ENCODE results near the gene MYDGF. TPM values are rescaled to one million over a fixed set of nuclear protein-coding genes. Genes with fewer than 3 reads are reported as not detected.

The MYDGF gene
- total and polyA plus RNA-seq, 9 of the 15 experiments (the other 6 are each of a cell fraction or from before 2014, with no cell fraction given), result 4.2 to 141 (median 82.1) TPM

GRCh38 chr19:4699826-4700692, 29.9 kb upstream of the MYDGF start:
- Histone ChIP-seq H4K20me1 (replicated peaks; ENCODE audit: control insufficient read depth, insufficient read depth, low read length) (no peaks in the 10 kb centered on the region), H3K79me2 (ENCODE audit: control insufficient read depth, insufficient read depth, low read length) (no peaks in the 10 kb centered on the region), H3K4me3 (no peak overlapping the region), H3K9ac (ENCODE audit: insufficient read depth in 1 of 2, low read depth in 2 of 2, low read length in 2 of 2) (no peak overlapping the region), H2AFZ (ENCODE audit: low read depth, low read length) (no peak overlapping the region), H3K4me1 (replicated peaks in 1 of 2; ENCODE audit: control insufficient read depth in 2 of 2, insufficient read depth in 2 of 2, low read length in 2 of 2) (peaks cover 0 to 17% of the 10 kb centered on the region in 2 experiments; a peak in 1 of 5 replicates), H3K36me3 (ENCODE audit: control insufficient read depth, insufficient read depth, low read length) (peaks cover 87% of the 10 kb centered on the region; the same call in 2 of the 3 replicates), H3K9me3 (replicated peaks; ENCODE audit: control insufficient read depth, insufficient read depth, low read depth, low read length) (no peaks in the 10 kb centered on the region), H3K27ac (ENCODE audit: extremely low read depth, low read depth, low read length) (no peak overlapping the region), H3K4me2 (ENCODE audit: insufficient read depth, low read length) (no peak overlapping the region), H3K9me1 (ENCODE audit: control insufficient read depth, insufficient read depth, low read length) (no peaks in the 10 kb centered on the region), H3K27me3 (ENCODE audit: control insufficient read depth in 2 of 2, insufficient read depth in 2 of 2, low read length in 2 of 2) (no peaks in the 10 kb centered on the region)
- intact Hi-C loops (cut with micrococcal nuclease), result no loop called here
- FAIRE-seq (no peak), DNase-seq (ENCODE audit: extremely low read depth in 1 of 4, low spot score in 3 of 4) (no peak), ATAC-seq (no peak)
- POLR2A ChIA-PET, result no interaction called here
- CTCF ChIA-PET (ENCODE audit: low intra/inter-chr PET ratio), result no interaction called here
- no TSS peak for BruUV-seq (replicated peaks)
- in situ Hi-C loops (cut with MboI), result no loop called here
- TF ChIP-seq ZNF830 (CRISPR knock-in tag; IDR thresholded peaks at IDR 0.05) (no peak), FOXJ2 (tag; IDR thresholded peaks at IDR 0.05) (no peak), RUNX1 (IDR thresholded peaks at IDR 0.05; ENCODE audit: low read depth) (no peak), NFIC (IDR thresholded peaks at IDR 0.05) (peak; percentile 18; the same call in 1 of the 2 replicates), POLR2G (IDR thresholded peaks at IDR 0.05; ENCODE audit: low read depth, low read length) (peak; percentile 53; the same call in 1 of the 2 replicates)
- WGBS (ENCODE audit: insufficient coverage, low coverage, missing lambda C conversion rate), result 91% methylated on average over 16 of the region's 33 CpGs

- Histone ChIP-seq H2AFZ (ENCODE audit: low read depth, low read length) (no peak overlapping the region), H3K9ac (ENCODE audit: insufficient read depth in 1 of 2, low read depth in 2 of 2, low read length in 2 of 2) (no peak overlapping the region), H3K9me1 (ENCODE audit: control insufficient read depth, insufficient read depth, low read length) (no peaks in the 10 kb centered on the region), H3K4me1 (replicated peaks in 1 of 2; ENCODE audit: control insufficient read depth in 2 of 2, insufficient read depth in 2 of 2, low read length in 2 of 2) (peaks cover 0 to 17% of the 10 kb centered on the region in 2 experiments; a peak in 2 of 5 replicates), H3K36me3 (ENCODE audit: control insufficient read depth, insufficient read depth, low read length) (peaks cover 92% of the 10 kb centered on the region; the same call in 2 of the 3 replicates), H4K20me1 (replicated peaks; ENCODE audit: control insufficient read depth, insufficient read depth, low read length) (no peaks in the 10 kb centered on the region), H3K9me3 (replicated peaks; ENCODE audit: control insufficient read depth, insufficient read depth, low read depth, low read length) (no peaks in the 10 kb centered on the region), H3K4me2 (ENCODE audit: insufficient read depth, low read length) (no peak overlapping the region), H3K4me3 (no peak overlapping the region), H3K27ac (ENCODE audit: extremely low read depth, low read depth, low read length) (no peak overlapping the region), H3K79me2 (ENCODE audit: control insufficient read depth, insufficient read depth, low read length) (no peaks in the 10 kb centered on the region), H3K27me3 (ENCODE audit: control insufficient read depth in 2 of 2, insufficient read depth in 2 of 2, low read length in 2 of 2) (no peaks in the 10 kb centered on the region)
- in situ Hi-C loops (cut with MboI) (no loop called here), intact Hi-C loops (cut with micrococcal nuclease) (no loop called here)
- no TSS peak for BruUV-seq (replicated peaks)
- FAIRE-seq, result no peak
- ATAC-seq, result no peak
- no peak for DNase-seq (ENCODE audit: extremely low read depth in 1 of 4, low spot score in 3 of 4)
- 91% methylated on average over 11 of the region's 14 CpGs for WGBS (ENCODE audit: insufficient coverage, low coverage, missing lambda C conversion rate)
- ChIA-PET POLR2A (interaction anchor here (0.6 kb wide), 1 partner anchor 19 kb away, joined by 3 read pairs; no protein-coding TSS in a partner anchor), CTCF (ENCODE audit: low intra/inter-chr PET ratio) (no interaction called here)
- no peak for TF ChIP-seq SUPT5H (IDR thresholded peaks at IDR 0.05)
- no peak for TF ChIP-seq CCNT2 (IDR thresholded peaks at IDR 0.05; ENCODE audit: borderline replicate concordance, extremely low read depth, insufficient read length, low read depth, low read length)
- no peak for TF ChIP-seq GATAD2A (IDR thresholded peaks at IDR 0.05)
- TF ChIP-seq CEBPB (tag; IDR thresholded peaks at IDR 0.05), result no peak
- no peak for TF ChIP-seq FOSL1 (tag; conservative IDR thresholded peaks at IDR 0.05)
- no peak for TF ChIP-seq MBD2 (IDR thresholded peaks at IDR 0.05; ENCODE audit: borderline replicate concordance, low read depth)
- TF ChIP-seq ZNF277 (CRISPR knock-in tag; IDR thresholded peaks at IDR 0.05; ENCODE audit: borderline replicate concordance), result no peak
- TF ChIP-seq EP400 (IDR thresholded peaks at IDR 0.05), result no peak
- no peak for TF ChIP-seq RFX7 (CRISPR knock-in tag; IDR thresholded peaks at IDR 0.05)
- no peak for TF ChIP-seq IRF2 (CRISPR knock-in tag; IDR thresholded peaks at IDR 0.05)
- TF ChIP-seq FOXA3 (CRISPR knock-in tag; conservative IDR thresholded peaks at IDR 0.05 in 1 of 2, IDR thresholded peaks at IDR 0.05 in 1 of 2), result no peak
Measured at GRCh38 chr19:4697304-4697703, 27.2 kb upstream of the MYDGF start.

All from K562 (cell line).